ENCODE results near the gene SIL1.

DNA sequence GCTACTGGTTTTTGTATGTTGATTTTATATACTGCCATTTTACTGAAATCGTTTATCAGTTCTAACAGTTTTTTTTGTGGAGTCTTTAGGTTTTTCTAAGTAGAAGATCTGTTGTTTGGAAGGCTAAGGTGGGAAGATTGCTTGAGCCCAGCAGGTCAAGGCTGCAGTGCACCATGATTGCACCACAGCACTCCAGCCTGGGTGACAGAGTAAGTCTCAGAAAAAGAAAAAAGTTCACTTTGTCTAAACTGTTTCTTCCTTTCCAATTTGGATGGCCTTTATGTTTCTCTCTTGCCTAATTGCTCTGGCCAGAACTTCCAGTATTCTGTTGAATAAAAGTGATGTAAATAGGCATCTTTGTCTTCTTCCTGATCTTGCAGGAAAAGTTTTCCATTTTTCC, 198.5 kb downstream of the SIL1 start:
- TF ChIP-seq, protein P1, sequence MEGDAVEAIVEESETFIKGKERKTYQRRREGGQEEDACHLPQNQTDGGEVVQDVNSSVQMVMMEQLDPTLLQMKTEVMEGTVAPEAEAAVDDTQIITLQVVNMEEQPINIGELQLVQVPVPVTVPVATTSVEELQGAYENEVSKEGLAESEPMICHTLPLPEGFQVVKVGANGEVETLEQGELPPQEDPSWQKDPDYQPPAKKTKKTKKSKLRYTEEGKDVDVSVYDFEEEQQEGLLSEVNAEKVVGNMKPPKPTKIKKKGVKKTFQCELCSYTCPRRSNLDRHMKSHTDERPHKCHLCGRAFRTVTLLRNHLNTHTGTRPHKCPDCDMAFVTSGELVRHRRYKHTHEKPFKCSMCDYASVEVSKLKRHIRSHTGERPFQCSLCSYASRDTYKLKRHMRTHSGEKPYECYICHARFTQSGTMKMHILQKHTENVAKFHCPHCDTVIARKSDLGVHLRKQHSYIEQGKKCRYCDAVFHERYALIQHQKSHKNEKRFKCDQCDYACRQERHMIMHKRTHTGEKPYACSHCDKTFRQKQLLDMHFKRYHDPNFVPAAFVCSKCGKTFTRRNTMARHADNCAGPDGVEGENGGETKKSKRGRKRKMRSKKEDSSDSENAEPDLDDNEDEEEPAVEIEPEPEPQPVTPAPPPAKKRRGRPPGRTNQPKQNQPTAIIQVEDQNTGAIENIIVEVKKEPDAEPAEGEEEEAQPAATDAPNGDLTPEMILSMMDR (IDR thresholded peaks at IDR 0.05), result no peak
- TF ChIP-seq POLR2AphosphoS5 (IDR thresholded peaks at IDR 0.05) (no peak), POLR2A (IDR thresholded peaks at IDR 0.05; ENCODE audit: low read depth) (no peak), EP300 (IDR thresholded peaks at IDR 0.05) (no peak)

Measured in esophagus muscularis mucosa (tissue), 4 donors.